Activated CD4-positive, CD25-positive, alpha-beta regulatory T cell treated with anti-CD3 and anti-CD28 coated beads, Interleukin-2, amount 50 U/mL, for 72 hours (primary cell): ENCODE measurements around the gene UBQLN4.
"Not testable (repeated sequence)": the region's sequence is repeated elsewhere in the genome, so short reads cannot be mapped to it uniquely, and the experiment has no call there.

ENCODE experiments used
- DNase-seq: peaks from one replicate; pipeline ENCODE4 v3.0.0; 2021

Gene UBQLN4

DNA sequence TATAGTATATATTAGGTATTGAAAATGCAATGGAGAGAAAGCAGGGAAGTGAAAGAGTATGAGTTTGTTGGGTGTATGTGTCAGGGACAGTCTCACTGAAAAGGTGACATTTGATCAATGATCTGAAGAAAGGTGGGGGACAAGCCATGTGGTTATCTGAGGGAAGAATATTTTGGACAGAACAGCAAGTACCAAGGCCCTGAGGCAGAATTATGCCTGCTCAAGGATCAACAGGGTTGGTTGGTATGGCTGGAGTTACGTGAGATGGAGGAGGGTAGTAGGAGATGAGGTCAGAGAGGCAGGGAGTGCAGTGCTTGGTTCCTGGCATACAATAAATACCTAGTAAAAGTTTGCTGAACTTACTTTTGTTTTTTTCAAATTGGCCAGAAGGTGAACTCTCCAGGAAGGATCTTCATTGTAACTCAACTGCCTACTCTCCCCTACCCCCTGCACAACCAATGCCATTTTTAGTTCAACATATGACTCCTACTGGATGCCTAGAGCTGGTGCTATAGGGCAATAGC, 2.8 kb upstream of the UBQLN4 start:
- no peak for DNase-seq

DNA sequence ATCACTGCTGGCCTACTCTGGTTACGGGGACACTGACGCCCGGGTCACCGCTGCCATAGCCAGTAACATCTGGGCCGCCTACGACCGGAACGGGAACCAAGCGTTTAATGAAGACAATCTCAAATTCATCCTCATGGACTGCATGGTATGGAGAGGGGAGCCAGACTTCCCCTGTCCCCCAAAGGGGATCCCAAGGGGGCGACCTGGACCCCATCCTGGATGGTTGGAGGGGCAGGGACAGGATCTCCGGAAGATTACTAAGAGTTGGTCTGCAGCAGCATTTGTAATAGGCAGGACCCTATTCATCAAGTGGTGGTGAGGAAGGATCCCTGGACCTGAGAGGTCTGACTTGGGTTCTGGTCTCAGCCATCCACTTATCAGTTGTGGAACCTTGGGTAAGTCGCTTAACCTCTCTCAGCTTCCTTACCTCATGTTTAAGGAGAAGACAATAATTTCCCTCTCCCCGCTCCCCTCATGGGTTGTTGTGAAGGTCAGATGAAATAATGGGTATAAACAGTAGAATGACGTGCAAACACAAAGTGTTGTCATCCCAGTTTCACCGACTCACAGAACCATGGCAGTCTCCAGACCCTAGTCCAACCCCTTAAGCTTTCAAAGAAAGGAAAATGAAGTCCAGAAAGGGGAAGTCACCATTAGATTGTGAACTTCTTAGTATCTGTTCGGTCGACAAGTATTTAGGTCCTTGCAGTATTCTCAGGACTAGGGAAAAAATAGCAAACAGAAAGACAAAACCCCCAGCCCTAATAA, 1.9 kb upstream of the UBQLN4 start:
- DNase-seq = no peak

DNA sequence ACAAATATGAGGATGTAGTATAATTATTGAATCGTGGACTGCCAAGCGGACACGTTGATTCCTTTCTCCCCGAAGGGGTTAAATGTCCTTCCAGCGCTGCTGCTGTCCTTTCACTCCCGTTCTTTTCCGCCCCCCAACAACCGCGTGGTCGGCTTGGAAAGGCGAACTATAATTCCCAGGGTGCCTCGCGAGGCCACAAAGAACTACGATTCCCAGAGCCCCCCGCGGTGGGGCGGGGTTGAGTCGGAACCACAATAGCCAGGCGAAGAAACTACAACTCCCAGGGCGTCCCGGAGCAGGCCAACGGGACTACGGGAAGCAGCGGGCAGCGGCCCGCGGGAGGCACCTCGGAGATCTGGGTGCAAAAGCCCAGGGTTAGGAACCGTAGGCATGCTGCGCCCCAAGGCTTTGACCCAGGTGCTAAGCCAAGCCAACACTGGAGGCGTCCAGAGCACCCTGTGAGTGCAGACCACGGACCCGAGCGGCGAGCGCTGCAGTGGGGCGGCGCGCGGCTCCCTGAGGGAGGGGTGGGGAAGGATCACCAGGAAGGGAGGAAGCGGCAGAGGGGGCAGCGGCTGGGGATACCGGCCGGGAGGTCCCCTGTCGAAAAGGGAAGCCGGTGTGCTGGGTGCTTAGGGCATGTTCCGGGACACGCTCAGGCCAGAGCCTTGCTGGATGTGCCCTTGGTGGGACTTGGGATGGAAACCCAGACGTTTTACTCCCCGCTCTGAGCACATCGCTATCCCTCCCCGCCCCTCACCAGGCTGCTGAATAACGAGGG, 1.1 kb upstream of the UBQLN4 start, which contains the start of gene LAMTOR2:
LAMTOR2 (plus strand) TSS at position 283 of the 781 bp plus-strand sequence; CDS start at position 391, 108 bp downstream.
- DNase-seq = peak; percentile 91

DNA sequence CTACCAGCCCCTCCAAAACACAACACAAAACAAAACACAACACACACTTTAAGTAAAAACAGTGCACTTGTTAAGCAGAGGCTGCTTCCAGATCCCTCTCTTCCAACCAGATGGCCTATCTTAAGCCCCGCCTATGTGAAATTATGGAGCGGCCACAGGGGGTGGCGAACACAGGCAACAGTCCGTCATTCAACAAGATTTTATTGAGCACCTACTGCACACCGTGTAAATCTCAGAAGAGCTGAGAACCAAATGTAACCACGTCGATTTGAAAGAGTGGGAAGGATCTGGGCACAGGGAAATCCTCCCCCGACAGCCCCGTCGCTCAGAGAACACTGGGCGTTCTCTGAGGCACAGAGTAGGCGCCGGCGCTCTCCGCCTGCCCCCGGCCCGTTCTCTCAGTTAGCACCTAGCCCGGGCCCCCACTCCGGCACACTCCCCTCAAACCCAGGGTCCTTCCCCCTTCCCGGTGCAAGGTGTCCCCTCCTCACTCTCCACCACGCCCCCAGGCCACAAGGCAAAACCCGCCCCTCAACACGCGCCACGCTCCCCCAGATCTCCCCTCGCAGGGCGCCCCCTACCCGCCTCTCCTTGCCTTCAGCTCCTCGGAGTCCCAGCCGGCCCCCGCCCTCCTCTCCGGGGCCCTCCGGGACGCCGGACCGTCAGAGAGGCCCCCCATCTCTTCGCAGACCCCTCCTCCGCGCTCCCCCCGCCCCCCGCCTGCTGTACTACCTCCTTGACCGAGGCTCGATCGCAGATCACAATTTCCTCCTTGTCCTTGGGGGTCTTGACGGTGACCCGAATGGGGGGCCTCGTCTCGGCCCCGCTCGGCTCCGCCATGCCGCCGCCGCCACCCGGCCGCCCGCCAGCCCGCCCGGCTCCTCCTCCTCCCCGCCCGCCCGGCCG, 483 bp downstream of the UBQLN4 start:
- DNase-seq = peak; percentile 61

DNA sequence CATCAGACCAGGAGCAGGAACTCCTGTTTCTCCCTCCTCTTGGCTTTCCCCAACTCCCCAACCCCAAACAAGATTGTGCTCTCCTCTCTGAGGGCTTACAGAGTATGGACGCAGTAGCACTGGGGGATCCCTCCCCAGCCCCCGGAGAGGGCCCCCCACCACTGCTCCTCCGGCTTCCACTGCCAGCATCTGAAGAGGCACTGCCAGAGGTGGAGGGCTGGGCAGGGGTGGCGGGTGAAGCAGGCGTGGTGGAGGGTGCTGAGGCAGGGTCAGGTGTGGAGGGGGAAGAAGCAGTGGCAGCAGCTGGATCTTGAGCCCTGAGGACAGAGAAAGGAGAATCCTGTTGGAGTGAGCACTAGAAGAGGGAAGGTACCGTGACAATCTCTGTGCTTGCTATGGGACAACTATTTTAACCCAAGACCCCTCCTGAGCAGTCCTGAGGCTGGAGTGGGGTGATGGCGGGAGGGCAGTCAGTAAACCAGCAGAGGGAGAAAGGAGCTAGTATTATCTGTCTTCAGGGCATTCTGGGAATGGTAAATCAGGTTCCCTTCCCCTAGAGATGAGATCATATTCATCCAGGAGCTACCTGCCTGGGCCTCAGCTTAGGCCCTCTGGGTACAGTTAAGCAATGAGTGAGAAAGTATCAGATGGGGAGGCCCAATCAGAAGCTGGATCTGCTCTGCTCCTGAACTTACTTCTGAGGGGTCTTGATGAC, 2.4 kb downstream of the UBQLN4 start:
- DNase-seq = no peak

DNA sequence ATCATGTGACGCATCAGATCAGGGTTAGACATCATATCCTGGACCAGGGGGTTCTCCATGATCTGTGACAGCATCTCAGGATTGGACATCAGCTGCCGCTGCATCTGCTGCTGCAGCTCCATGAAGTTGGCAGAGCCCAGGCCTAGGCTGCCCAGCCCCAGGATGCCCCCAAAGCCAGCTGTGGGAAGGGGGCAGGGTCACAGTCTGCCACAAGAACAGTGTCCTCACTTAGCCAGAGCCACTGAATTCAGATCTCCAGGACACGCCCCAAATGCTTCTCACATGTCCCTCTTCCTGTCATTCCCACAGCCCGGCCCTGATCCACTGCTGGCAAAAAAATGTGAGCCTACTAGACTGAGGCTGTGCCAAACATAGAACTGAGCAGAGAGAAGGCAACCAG, 3.2 kb downstream of the UBQLN4 start:
- no peak for DNase-seq

DNA sequence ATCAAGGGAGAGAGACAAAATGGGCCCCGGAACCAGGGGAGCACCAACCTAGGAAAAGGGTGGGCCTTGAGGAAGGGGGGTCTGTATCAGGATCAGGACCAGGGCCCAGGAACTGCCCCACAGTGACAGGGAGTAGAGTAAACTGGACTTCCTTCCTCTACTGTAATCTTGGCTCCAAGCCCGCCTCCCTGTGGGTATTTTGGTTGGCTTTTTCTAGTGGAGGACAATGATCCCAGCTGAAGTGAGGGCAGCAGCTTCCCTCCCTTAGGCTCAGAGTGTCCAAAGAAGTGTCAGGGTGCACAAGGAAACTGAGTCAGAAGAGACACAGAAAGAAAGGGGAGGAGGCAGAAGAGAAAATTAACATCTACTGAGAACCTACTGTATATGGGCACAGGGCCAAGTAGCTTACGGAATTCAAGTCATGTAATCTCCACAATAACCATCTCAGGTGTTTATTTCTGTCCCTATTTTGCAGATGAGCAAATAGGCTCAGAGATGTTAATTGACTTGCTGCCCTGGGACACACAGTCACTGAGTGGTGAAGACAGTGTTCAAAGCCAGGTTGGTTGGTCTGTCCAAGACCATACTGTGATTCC, 4.8 kb downstream of the UBQLN4 start:
- no peak for DNase-seq

DNA sequence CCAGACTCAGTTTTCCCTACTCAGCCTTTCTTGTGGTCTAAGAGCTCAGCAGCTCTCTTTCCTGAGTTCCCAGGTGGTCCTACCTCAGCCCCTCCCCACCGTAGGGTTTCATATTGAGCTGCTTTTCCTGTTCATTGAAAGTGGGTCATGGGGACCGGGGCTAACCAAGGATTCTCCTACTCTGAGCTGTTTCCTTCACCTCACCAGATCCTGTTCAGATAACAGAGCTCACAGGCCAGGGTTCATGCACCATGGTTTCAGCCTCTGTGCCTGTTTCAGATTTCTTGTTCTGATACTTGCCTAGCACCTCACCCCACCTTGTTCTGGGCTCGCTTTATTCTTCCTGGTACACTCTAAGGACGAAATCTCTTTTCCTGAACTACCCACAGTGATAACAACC, 8.5 kb downstream of the UBQLN4 start:
- no peak for DNase-seq

DNA sequence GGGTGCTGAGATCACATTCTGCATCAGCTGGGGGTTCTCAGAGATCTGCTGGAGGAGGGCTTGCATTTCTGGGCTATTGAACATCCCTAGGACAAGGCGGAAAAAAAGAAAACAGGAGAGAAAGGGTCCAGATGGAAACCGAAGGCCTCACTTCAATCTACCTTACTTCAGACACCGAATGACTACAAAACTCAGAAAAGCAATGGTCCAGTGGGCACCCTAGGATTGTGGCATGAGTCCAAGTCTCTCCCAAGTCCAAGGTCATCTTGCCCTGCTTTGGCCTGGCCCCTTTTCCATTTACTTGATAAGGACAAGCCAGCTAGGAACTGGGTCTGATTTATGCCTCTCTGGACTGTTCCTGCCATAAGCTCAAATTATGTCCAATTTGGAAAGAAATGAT, 10.8 kb downstream of the UBQLN4 start:
- DNase-seq = no peak

DNA sequence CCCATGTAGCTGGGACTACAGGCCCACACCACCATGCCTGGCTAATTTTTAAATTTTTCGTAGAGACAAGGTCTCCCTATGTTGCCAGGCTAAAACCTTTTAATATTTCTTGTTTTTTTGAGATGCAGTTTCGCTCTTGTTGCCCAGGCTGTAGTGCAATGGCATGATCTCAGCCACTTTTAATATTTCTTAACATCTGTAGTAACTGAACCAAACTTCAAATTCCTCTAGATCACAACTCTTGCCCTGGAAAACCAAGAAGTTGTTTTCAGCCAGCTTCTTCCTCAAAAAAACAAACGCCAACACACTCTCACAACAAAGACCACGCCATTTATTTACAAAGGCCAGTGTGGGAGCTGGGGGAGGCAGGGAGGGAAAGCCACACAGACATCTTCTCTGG, 18.6 kb downstream of the UBQLN4 start:
- DNase-seq = not testable (repeated sequence)

DNA sequence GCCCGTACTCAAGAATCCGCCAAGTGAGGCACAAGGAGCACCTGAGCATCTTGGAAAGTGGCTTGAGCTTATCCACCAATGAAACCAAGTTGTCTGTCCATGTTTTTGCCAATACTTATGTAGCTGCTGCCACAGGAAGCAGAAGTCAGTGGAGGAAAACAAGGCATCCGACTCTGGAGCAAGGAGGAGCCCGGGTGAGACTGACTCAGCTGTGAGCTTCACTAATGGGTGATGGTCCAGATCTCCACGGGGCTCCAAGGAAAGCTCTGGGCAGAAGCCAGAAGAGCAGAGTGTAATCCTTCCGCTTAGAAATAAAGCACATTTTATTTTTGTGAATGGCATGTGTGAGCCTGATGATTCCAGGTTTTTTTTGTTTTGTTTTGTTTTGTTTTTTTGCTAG, 20.6 kb downstream of the UBQLN4 start:
- DNase-seq = no peak

DNA sequence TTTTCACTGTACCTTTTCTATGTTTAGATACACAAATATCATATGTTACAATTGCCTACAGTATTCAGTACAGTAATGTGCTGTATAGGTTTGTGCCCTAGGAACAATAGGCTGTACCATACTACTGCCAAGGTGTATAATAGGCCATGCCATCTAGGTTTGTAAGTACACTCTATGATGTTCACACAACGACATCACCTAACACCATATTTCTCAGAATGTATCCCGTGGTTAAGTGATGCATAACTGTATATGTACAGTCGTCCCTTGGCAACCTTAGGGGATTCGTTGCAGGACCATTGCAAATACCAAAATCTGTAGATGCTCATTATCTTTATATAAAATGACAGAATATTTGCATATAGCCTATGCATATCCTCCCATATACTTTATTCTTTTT, 27.0 kb downstream of the UBQLN4 start:
- DNase-seq = no peak

DNA sequence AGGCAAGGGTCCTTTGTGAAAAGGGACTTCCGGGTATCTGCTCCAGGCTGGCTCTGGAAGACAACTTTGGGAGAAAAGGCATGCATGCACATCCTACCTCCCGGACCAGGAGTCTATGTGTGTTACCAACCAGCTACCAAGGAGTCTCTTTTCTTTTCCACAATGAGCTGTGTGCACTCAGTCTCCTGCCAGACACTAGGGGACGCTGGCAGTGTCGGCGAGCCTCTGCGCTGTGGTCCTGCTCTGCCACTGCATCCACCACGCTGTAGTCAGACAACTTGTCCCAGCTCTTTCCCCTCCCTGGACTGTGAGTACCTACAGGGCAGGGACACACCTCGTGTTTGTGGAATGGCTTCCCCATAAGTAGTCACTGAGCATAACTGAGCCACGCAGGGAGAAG, 27.7 kb downstream of the UBQLN4 start:
- no peak for DNase-seq

DNA sequence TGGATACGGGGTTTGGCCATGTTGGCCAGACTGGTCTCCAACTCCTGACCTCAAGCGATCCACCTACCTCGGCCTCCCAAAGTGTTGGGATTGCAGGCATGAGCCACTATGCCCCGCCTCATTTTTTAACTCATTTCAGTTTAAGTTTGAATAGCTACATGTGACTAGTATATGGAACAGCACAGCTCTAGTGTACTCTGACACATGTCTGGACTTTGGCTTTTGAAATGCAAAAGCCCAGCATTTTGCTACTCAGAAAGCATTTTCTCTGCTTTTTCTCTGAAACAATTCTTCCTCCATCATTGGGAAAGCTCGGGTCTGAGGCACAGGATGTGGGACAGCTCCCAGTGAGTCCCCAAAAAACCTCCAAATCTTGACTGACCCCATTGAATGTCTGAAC, 28.8 kb downstream of the UBQLN4 start:
- no peak for DNase-seq

DNA sequence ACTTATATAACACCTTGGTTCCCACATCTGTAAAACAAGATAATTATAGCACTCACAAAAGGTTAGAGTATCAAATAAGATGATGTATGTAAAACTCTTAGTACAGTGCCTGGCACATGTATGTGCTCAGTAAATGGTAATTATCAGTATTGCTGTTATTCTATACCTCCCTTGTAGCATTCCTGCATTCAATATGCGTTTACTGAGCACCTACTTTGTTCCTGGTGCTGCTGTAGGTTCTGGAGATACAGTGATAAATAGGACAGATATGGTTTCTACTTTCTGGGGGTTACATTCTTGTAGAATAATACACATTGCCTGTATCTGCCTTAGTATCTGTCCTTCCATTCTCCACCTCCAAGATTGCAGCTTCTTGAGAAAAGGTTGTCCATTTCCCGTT, 31.6 kb downstream of the UBQLN4 start:
- no peak for DNase-seq

DNA sequence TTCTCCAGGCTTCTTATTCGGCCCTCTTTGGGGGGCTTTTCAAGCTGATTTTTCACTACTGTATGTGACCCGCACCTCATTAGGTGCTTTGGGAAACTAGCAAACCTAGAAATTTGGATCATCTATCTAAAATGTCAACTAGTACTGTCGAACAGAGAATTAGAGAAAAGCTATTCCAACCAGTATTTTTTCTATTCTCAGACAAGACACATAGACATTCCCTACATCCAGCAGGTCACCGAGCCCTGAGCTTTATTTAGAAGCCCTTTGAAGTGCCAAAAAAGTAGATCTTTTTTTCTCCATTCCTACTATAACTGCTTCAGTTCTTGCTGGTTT, 32.5 kb downstream of the UBQLN4 start:
- no peak for DNase-seq

DNA sequence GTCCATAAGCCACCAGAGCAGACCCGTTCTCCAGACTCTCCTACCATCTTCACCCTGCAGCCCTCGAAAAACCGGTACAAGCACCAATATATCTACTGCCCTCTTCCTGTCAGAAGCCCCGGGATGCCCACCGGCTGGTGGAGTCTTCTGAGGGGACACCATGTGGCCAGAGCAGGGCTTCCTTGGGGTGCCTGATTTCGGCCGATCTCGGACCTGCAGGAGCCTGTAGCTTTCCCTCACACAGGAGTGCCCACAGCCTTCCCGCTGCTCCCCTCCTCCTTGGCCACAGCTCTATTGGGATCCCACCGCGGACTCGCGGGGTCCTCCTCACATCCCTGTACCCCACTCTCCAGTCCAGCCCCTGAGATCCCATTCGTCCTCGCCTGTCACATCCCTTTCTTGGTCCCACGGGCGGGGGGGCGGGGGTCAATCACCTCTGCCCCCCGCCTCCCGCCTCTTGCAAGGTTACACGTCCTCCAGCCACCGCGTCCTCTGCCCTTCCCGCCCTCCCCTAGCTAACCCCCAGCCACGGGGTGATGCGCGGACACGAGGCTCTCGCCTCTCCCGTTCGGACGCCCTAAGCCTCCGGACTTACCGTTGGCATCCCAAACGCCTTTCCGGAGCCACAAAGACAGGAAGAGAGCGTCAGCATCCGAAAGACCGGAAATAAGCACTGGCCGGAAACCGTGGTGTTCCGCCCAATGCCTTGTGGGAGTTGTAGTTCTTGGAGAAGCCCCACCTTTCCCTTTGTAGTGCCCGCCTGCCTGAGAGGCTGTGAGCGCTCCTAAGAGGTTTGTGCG, 33.1 kb downstream of the UBQLN4 start, which contains the start of gene SSR2:
SSR2 (minus strand) TSS at position 659 of the 800 bp plus-strand sequence. CDS start 784 bp downstream, outside the sequence.
- peak; percentile 76 for DNase-seq

DNA sequence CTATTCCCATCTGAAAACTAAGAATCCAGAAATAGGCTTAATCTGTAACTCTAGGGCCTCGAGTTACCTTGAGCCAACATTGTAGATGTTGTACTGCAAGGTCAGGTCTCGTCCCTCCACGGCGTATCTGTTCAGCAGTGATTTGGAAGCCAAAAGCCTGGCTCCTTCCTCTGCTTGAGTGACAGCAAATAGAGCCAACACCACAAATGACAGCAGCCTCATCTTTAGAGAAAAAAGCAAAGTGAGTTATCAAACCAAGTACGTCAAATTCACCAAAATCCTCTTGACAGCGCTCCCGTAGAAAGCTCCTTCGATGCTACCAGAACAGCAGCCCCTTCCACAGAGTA, 33.7 kb downstream of the UBQLN4 start:
- no peak for DNase-seq

DNA sequence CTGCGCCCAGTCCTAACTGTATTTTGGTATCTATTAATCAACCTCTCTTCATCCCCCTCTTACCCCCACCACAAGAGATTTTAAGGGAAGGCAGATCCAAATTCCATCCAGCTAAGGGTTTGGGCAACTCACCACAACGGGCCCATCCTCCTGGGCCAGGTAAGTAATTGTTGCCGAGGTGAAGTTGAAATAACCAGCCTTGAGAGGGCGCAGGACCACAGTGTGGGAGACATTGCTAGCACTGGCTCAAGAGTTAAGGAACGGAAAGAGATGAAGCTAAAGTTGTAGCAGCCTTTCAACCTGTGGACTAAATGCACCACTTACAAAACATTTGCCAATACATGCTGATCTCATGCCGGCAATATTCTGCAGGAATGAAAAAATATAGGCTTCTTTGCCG, 38.8 kb downstream of the UBQLN4 start:
- no peak for DNase-seq

DNA sequence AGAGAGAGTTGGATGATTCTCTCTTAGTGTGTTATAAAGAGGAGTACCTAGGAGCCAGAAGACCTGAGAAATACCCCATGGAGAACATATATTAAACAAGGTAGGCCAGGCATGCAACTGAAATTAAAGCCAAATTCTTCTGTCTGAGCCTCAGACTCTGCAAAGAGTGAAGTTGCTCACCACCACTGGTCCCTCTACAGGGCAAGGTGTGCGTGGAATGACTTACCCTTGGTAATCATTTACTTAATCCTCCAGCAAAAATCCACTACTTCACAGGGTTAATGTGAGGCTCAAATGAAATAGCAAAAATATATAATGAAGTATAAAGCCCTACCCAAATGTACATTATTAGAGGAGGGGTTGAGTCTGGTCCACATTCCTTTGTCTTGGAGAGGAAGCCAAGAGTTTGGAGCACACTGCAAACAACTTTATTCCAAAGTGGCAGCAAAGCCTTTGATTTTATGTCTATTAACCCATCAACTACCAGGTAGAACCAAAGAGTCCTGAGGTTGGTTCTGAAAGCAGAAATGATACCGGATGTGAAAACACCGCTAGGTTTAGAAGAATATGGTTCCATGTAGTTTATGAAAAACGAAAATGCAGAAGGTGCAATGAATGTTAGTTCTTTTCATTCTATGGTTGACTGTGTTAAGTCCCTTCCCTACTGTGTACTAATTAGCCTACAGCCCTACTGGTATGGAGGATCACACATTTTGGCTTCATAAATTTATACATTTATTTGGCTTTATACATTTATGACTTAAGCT, 41.4 kb downstream of the UBQLN4 start:
- DNase-seq = no peak
